HCT116 (cell line): ENCODE data around the gene PDSS2. TPM values are rescaled to one million over a fixed set of nuclear protein-coding genes. Genes with fewer than 3 reads are reported as not detected.

ENCODE experiments used
- ATAC-seq: fragments of 200-7000 bp; cut with Tn5 transposase; 2 replicates; pipeline ENCODE4 v1.9.1; 2020; ENCODE audit warnings: mild to moderate bottlenecking, moderate library complexity
- BruUV-seq: library from RNA; stranded (reverse); fragments of 400-500 nt; replicated peaks from 2 replicates; lab custom pipeline; 2021; lab: Mats Ljungman, UMichigan
- CTCF ChIA-PET: fragments of 300-600 bp; sonication (Branson Sonifier 250); formaldehyde crosslinking; loops from one replicate; lab custom pipeline; 2021; ENCODE audit warnings: antibody characterized with exemption; lab: Charles Lee
- POLR2A ChIA-PET: fragments of 300-600, 350-600 bp; sonication (Branson Sonifier 250); formaldehyde crosslinking; loops from one replicate; lab custom pipeline; 2021; ENCODE audit warnings: antibody characterized with exemption; lab: Charles Lee
- RAD21 ChIA-PET, 2 experiments: fragments of 300-600 bp; sonication (Branson Sonifier 250); formaldehyde crosslinking; loops; one replicate each; lab custom pipeline; 2023; ENCODE audit warnings: low total read pairs in 2 of 2; ENCODE audit not compliant: uncharacterized antibody in 2 of 2, unreplicated experiment in 2 of 2, low non-redundant PET in 1 of 2; lab: Charles Lee
- DNase-seq: peaks from one replicate; pipeline ENCODE4 v3.0.0-alpha.2; 2010; ENCODE audit warnings: low read depth, low spot score
- H2AFZ ChIP-seq: fragments of 200-600 bp; shearing (Covaris generic), sonication (generic); 2 replicates; pipeline ENCODE4 v1.6.1; 2017; ENCODE audit warnings: low read depth, mixed run types, mixed read lengths, antibody characterized with exemption, low read length; ENCODE audit not compliant: poor library complexity, severe bottlenecking
- H3K27ac ChIP-seq: 2 replicates; pipeline ENCODE4 v1.5.1; 2012; ENCODE audit warnings: low read depth, low read length
- H3K27me3 ChIP-seq: fragments of 200-600 bp; sonication (generic); 2 replicates; pipeline ENCODE4 v1.6.1; 2016; ENCODE audit warnings: mixed run types, low read length, mixed read lengths; ENCODE audit not compliant: insufficient read depth
- H3K36me3 ChIP-seq, 2 experiments: fragments of 200-500 bp in 1 of 2; fragments of 200-600 bp in 1 of 2; sonication (Bioruptor generic) in 1 of 2; sonication (generic) in 1 of 2; 2 replicates each; pipeline versions ENCODE4 v1.5.1 to v1.6.1; 2014 to 2016; ENCODE audit warnings: low read length in 2 of 2, inconsistent platforms in 1 of 2, mixed read lengths in 1 of 2, mixed run types in 1 of 2; ENCODE audit not compliant: insufficient read depth in 2 of 2, control insufficient read depth in 1 of 2
- H3K4me1 ChIP-seq, 2 experiments: fragments of 200-600 bp in 1 of 2; sonication (generic) in 1 of 2; 2 replicates each; pipeline versions ENCODE4 v1.5.1 to v1.6.1; 2012 to 2017; ENCODE audit warnings: low read length in 2 of 2, inconsistent platforms in 1 of 2, mild to moderate bottlenecking in 1 of 2, mixed read lengths in 1 of 2, mixed run types in 1 of 2, moderate library complexity in 1 of 2; ENCODE audit not compliant: insufficient read depth in 2 of 2, control insufficient read depth in 1 of 2
- H3K4me2 ChIP-seq: fragments of 200-600 bp; sonication (generic); 2 replicates; pipeline ENCODE4 v1.6.1; 2017; ENCODE audit warnings: mixed run types, low read length, mixed read lengths
- H3K4me3 ChIP-seq, 2 experiments: fragments of 200-600 bp in 1 of 2; sonication (generic) in 1 of 2; replicated peaks in 1 of 2; 2 replicates each; pipeline ENCODE4 v1.5.1; 2011 to 2016; ENCODE audit warnings: low read length in 2 of 2, control low read depth in 1 of 2, low read depth in 1 of 2, mild to moderate bottlenecking in 1 of 2, mixed read lengths in 1 of 2, mixed run types in 1 of 2
- H3K79me2 ChIP-seq: fragments of 200-600 bp; sonication (generic); 2 replicates; pipeline ENCODE4 v1.6.1; 2017; ENCODE audit warnings: mild to moderate bottlenecking, mixed run types, low read length, moderate library complexity, mixed read lengths; ENCODE audit not compliant: insufficient read depth
- H3K9ac ChIP-seq: fragments of 200-600 bp; sonication (generic); 2 replicates; pipeline ENCODE4 v1.6.1; 2016; ENCODE audit warnings: low read length, mixed read lengths
- H3K9me2 ChIP-seq: fragments of 200-600 bp; sonication (generic), shearing (Covaris generic); 2 replicates; pipeline ENCODE4 v1.6.1; 2017; ENCODE audit warnings: mixed run types, mild to moderate bottlenecking, moderate library complexity; ENCODE audit not compliant: insufficient read depth
- H3K9me3 ChIP-seq, 2 experiments: fragments of 200-500 bp in 1 of 2; fragments of 200-600 bp in 1 of 2; sonication (Bioruptor generic) in 1 of 2; sonication (generic) in 1 of 2; 2 replicates each; pipeline ENCODE4 v1.6.1; 2014 to 2017; ENCODE audit warnings: low read length in 2 of 2, mixed read lengths in 2 of 2, inconsistent platforms in 1 of 2, low read depth in 1 of 2, mild to moderate bottlenecking in 1 of 2, mixed run types in 1 of 2, moderate library complexity in 1 of 2; ENCODE audit not compliant: control insufficient read depth in 1 of 2, insufficient read depth in 1 of 2
- H4K20me1 ChIP-seq: fragments of 200-600 bp; sonication (generic), shearing (Covaris generic); 2 replicates; pipeline ENCODE4 v1.6.1; 2017; ENCODE audit warnings: mixed run types, mild to moderate bottlenecking, moderate library complexity; ENCODE audit not compliant: insufficient read depth
- CEBPB ChIP-seq: IDR thresholded peaks from 2 replicates; pipeline ENCODE4 v1.6.1; 2012; ENCODE audit warnings: low read depth
- EGR1 ChIP-seq: IDR thresholded peaks from 2 replicates; pipeline ENCODE4 v1.6.1; 2012; ENCODE audit warnings: low read depth
- EZH2phosphoT487 ChIP-seq: fragments of 200-600 bp; IDR thresholded peaks from 2 replicates; pipeline ENCODE4 v1.6.1; 2018; ENCODE audit warnings: antibody characterized with exemption, borderline replicate concordance
- JUND ChIP-seq: IDR thresholded peaks from 2 replicates; pipeline ENCODE4 v1.6.1; 2012
- MAX ChIP-seq: IDR thresholded peaks from 2 replicates; pipeline ENCODE4 v1.6.1; 2012
- POLR2AphosphoS5 ChIP-seq: IDR thresholded peaks from 2 replicates; pipeline ENCODE4 v1.6.1; 2011; ENCODE audit warnings: mild to moderate bottlenecking, low read depth, low read length, moderate library complexity
- RAD21 ChIP-seq: IDR thresholded peaks from 2 replicates; pipeline ENCODE4 v1.6.1; 2012; ENCODE audit warnings: low read depth, mild to moderate bottlenecking
- SP1 ChIP-seq: IDR thresholded peaks from 2 replicates; pipeline ENCODE4 v1.6.1; 2012; ENCODE audit warnings: low read depth
- SRF ChIP-seq: IDR thresholded peaks from 2 replicates; pipeline ENCODE4 v1.6.1; 2012; ENCODE audit warnings: low read depth
- TCF7L2 ChIP-seq: IDR thresholded peaks from 2 replicates; pipeline ENCODE4 v1.7.0; 2011; ENCODE audit warnings: borderline replicate concordance, inconsistent platforms; ENCODE audit not compliant: insufficient read depth, insufficient read length; ENCODE audit errors: extremely low read depth
- YY1 ChIP-seq: IDR thresholded peaks from 2 replicates; pipeline ENCODE4 v1.6.1; 2011; ENCODE audit warnings: low read length, low read depth, moderate library complexity, mild to moderate bottlenecking; ENCODE audit not compliant: insufficient replicate concordance; ENCODE audit errors: extremely low read depth
- ZBTB33 ChIP-seq: IDR thresholded peaks from 2 replicates; pipeline ENCODE4 v1.6.1; 2011; ENCODE audit warnings: mild to moderate bottlenecking, low read length, moderate library complexity; ENCODE audit not compliant: insufficient replicate concordance; ENCODE audit errors: extremely low read depth
- ZFX ChIP-seq: fragments of 450-650 bp; IDR thresholded peaks from 2 replicates; pipeline ENCODE4 v1.6.1; 2017
- ZNF274 ChIP-seq: fragments of 200-500 bp; sonication (Bioruptor generic); IDR thresholded peaks from 2 replicates; pipeline ENCODE4 v1.6.1; 2014; ENCODE audit warnings: mild to moderate bottlenecking, low read depth, low read length, inconsistent platforms
- intact Hi-C: fragments of 100-400 bp; cut with micrococcal nuclease; formaldehyde crosslinking; loops from 2 replicates; pipeline ENCODE4 v1.10.0; 2022
- total RNA-seq: library from RNA; stranded (reverse); gene quantifications from one replicate; pipeline ENCODE4 v1.2.1, GENCODE V29; 2021; ENCODE audit not compliant: unreplicated experiment

PDSS2 gene
- total RNA-seq, 1 experiment from 2014 or later = 12.2 TPM

GRCh38 chr6:107221519-107221918, 237.8 kb downstream of the PDSS2 start:
- Histone ChIP-seq H3K4me2 (no peak overlapping the region), H3K27ac (no peak overlapping the region), H3K4me1 (no peaks in the 10 kb centered on the region), H3K27me3 (no peaks in the 10 kb centered on the region), H3K4me3 (no peak overlapping the region), H3K36me3 (no peaks in the 10 kb centered on the region), H2AFZ (no peak overlapping the region), H3K9ac (no peak overlapping the region), H3K9me3 (no peaks in the 10 kb centered on the region), H3K9me2 (no peaks in the 10 kb centered on the region), H4K20me1 (no peaks in the 10 kb centered on the region), H3K79me2 (no peaks in the 10 kb centered on the region)
- intact Hi-C loops = no loop called here
- CTCF ChIA-PET = no interaction called here
- POLR2A ChIA-PET = no interaction called here
- TF ChIP-seq YY1 (no peak), POLR2AphosphoS5 (no peak), JUND (no peak), ZBTB33 (no peak), CEBPB (no peak), TCF7L2 (no peak), SP1 (no peak), ZFX (no peak), EZH2phosphoT487 (no peak), MAX (no peak), RAD21 (no peak), EGR1 (no peak), SRF (no peak), ZNF274 (no peak)
- no TSS peak for BruUV-seq
- ATAC-seq (no peak), DNase-seq (no peak)
- RAD21 ChIA-PET = no interaction called here
